MM.1S (cell line): Measurements from ENCODE around the gene PTPRH.

Source experiments
- DNase-seq: peaks from one replicate; pipeline ENCODE4 v3.0.0-alpha.2; 2015
- H2AFZ ChIP-seq: fragments of 300-600 bp; sonication (generic); 2 replicates; pipeline ENCODE4 v1.6.0; 2016; ENCODE audit warnings: antibody characterized with exemption, low read length
- H3F3A ChIP-seq: fragments of 300-600 bp; sonication (generic); 2 replicates; pipeline ENCODE4 v1.6.1; 2016; ENCODE audit warnings: mild to moderate bottlenecking, antibody characterized with exemption, low read length, moderate library complexity, mixed read lengths; ENCODE audit not compliant: insufficient read depth
- H3K27ac ChIP-seq: fragments of 300-600 bp; sonication (generic); 2 replicates; pipeline ENCODE4 v1.5.1; 2016; ENCODE audit warnings: mild to moderate bottlenecking, low read length
- H3K27me3 ChIP-seq: fragments of 300-600 bp; sonication (generic); replicated peaks from 2 replicates; pipeline ENCODE4 v1.6.0; 2016; ENCODE audit warnings: low read length; ENCODE audit not compliant: insufficient read depth
- H3K36me3 ChIP-seq: fragments of 300-600 bp; sonication (generic); replicated peaks from 2 replicates; pipeline ENCODE4 v1.6.1; 2016; ENCODE audit warnings: mild to moderate bottlenecking, low read length, mixed read lengths; ENCODE audit not compliant: insufficient read depth
- H3K4me1 ChIP-seq: fragments of 300-600 bp; sonication (generic); 2 replicates; pipeline ENCODE4 v1.6.1; 2016; ENCODE audit warnings: low read length, mixed read lengths
- H3K4me2 ChIP-seq: fragments of 300-600 bp; sonication (generic); 2 replicates; pipeline ENCODE4 v1.6.0; 2016; ENCODE audit warnings: low read depth, low read length
- H3K4me3 ChIP-seq: fragments of 300-600 bp; sonication (generic); 2 replicates; pipeline ENCODE4 v1.5.1; 2016; ENCODE audit warnings: low read length, mixed read lengths
- H3K79me2 ChIP-seq: fragments of 300-600 bp; sonication (generic); 2 replicates; pipeline ENCODE4 v1.6.1; 2016; ENCODE audit warnings: mixed run types, low read length, mixed read lengths
- H3K9ac ChIP-seq: fragments of 300-600 bp; sonication (generic); 2 replicates; pipeline ENCODE4 v1.6.1; 2016; ENCODE audit warnings: low read length, mixed read lengths
- H3K9me2 ChIP-seq: fragments of 300-600 bp; sonication (generic); replicated peaks from 2 replicates; pipeline ENCODE4 v1.6.1; 2016; ENCODE audit warnings: mild to moderate bottlenecking, low read length, mixed read lengths; ENCODE audit not compliant: insufficient read depth
- H3K9me3 ChIP-seq: fragments of 300-600 bp; sonication (generic); replicated peaks from 2 replicates; pipeline ENCODE4 v1.6.1; 2016; ENCODE audit warnings: mild to moderate bottlenecking, low read length, mixed read lengths; ENCODE audit not compliant: insufficient read depth
- H4K20me1 ChIP-seq: fragments of 300-600 bp; sonication (generic); 2 replicates; pipeline ENCODE4 v1.6.1; 2016; ENCODE audit warnings: mild to moderate bottlenecking, low read length, moderate library complexity, mixed read lengths; ENCODE audit not compliant: insufficient read depth
- CTCF ChIP-seq: fragments of 300-600 bp; sonication (generic); IDR thresholded peaks from 2 replicates; pipeline ENCODE4 v1.5.1; 2016; ENCODE audit warnings: antibody characterized with exemption, low read length, mixed read lengths
- EZH2 ChIP-seq: fragments of 300-600 bp; sonication (generic); optimal IDR thresholded peaks from 2 replicates; pipeline ENCODE3; 2017; ENCODE audit warnings: low read depth, mild to moderate bottlenecking, antibody characterized with exemption, low read length, mixed read lengths
- EZH2phosphoT487 ChIP-seq: fragments of 300-600 bp; sonication (generic); IDR thresholded peaks from 2 replicates; pipeline ENCODE4 v1.6.1; 2018; ENCODE audit warnings: antibody characterized with exemption, low read length

Gene PTPRH

GRCh38 chr19:55161571-55162322, 47.6 kb downstream of the PTPRH start:
- H3K4me2 ChIP-seq: no peak overlapping the region
- H2AFZ ChIP-seq: no peak overlapping the region
- no peak for DNase-seq
- no peak overlapping the region for H3K27ac ChIP-seq
- H3K9ac ChIP-seq: no peak overlapping the region
- no peaks in the 10 kb centered on the region for H3F3A ChIP-seq
- H3K4me1 ChIP-seq: no peaks in the 10 kb centered on the region; the same call in 1 of the 2 replicates
- H3K36me3 ChIP-seq: no peaks in the 10 kb centered on the region
- no peaks in the 10 kb centered on the region for H3K79me2 ChIP-seq
- TF ChIP-seq EZH2phosphoT487: no peak
- TF ChIP-seq CTCF: no peak
- TF ChIP-seq EZH2: no peak
- no peaks in the 10 kb centered on the region for H3K9me3 ChIP-seq
- no peak overlapping the region for H3K4me3 ChIP-seq
- no peaks in the 10 kb centered on the region for H3K9me2 ChIP-seq
- no peaks in the 10 kb centered on the region for H4K20me1 ChIP-seq
- peaks cover 72% of the 10 kb centered on the region for H3K27me3 ChIP-seq

- H3K9ac ChIP-seq: no peak overlapping the region
- H2AFZ ChIP-seq: no peak overlapping the region
- H3K4me2 ChIP-seq: no peak overlapping the region
- H3K36me3 ChIP-seq: no peaks in the 10 kb centered on the region
- peaks cover 68% of the 10 kb centered on the region for H3K27me3 ChIP-seq
- H3K27ac ChIP-seq: no peak overlapping the region
- H3K4me3 ChIP-seq: no peak overlapping the region
- TF ChIP-seq EZH2: no peak
- TF ChIP-seq EZH2phosphoT487: no peak
- no peak for TF ChIP-seq CTCF
- no peaks in the 10 kb centered on the region for H3K9me3 ChIP-seq
- H4K20me1 ChIP-seq: no peaks in the 10 kb centered on the region
- no peak for DNase-seq
- H3K79me2 ChIP-seq: no peaks in the 10 kb centered on the region
- H3K4me1 ChIP-seq: no peaks in the 10 kb centered on the region
- H3F3A ChIP-seq: no peaks in the 10 kb centered on the region
- no peaks in the 10 kb centered on the region for H3K9me2 ChIP-seq
These were observed 48.3 kb downstream of the PTPRH start for GRCh38 chr19:55160986-55161365.

DNA sequence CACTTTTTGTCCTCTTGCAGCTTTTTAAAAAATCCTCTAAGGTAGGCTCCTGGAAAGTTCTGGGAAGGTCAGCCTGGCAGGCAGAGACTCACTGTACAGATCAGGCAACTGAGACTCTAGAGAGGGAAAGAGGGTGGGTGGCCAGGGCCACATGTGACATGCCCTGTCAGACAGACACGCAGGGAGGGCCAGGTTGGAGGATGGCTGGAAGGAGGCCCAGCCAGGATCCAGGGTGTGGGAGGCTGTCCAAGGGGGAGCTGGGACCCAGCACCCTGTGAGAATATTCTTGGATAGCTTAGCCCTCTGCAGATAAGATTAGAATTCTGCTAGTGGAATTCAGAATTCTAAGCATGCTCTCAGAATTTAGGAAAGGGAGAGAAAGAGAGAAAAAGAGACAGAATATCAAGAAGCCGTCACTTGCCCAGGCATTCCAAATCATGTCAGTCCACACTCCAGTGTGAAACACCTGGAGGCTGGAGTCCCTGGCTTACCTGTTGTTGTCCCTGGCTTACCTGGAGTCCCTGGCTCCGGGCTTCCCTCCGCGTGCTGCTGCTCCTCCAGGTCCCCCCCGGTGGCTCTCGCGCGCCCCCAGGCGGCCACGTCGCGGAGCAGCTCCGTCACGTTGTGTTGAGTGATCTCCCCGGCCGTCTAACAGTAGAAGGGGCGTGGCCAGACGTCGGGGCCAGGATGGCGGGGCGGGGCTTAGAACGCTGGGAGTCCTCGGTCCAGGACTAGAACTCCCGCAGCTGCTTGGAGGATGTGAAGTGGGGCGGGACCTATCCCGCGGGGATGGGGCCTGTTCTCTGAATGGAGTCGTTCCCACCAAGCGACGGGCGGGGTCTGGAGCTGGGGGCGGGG, 48.9 kb downstream of the PTPRH start:
- Histone ChIP-seq H3K27me3 (peaks cover 62% of the 10 kb centered on the region), H3K79me2 (no peaks in the 10 kb centered on the region), H3F3A (no peaks in the 10 kb centered on the region), H3K36me3 (no peaks in the 10 kb centered on the region), H3K4me1 (no peaks in the 10 kb centered on the region), H3K27ac (no peak overlapping the region), H3K9me3 (no peaks in the 10 kb centered on the region), H3K9me2 (no peaks in the 10 kb centered on the region), H4K20me1 (no peaks in the 10 kb centered on the region), H2AFZ (no peak overlapping the region), H3K4me2 (no peak overlapping the region), H3K4me3 (no peak overlapping the region), H3K9ac (no peak overlapping the region)
- peak; percentile 85 for DNase-seq
- TF ChIP-seq CTCF: peak; percentile 94
- TF ChIP-seq EZH2phosphoT487: no peak
- TF ChIP-seq EZH2: no peak
